Measurements from ENCODE around the gene COL2A1.
A peak's percentile ranks its signal among the peaks of the same experiment; 100 is the strongest.

The COL2A1 gene

GRCh38 chr12:48029491-48030172 lies 25.4 kb upstream of the COL2A1 start:
- no peak for DNase-seq

- DNase-seq, result no peak
These were observed 24.5 kb upstream of the COL2A1 start for GRCh38 chr12:48028541-48029431.

- DNase-seq, result no peak
These were observed 23.1 kb upstream of the COL2A1 start for GRCh38 chr12:48027183-48028002.

- DNase-seq, result no peak
These were observed 22.0 kb upstream of the COL2A1 start for GRCh38 chr12:48026060-48026827.

GRCh38 chr12:48025281-48025680 lies 21.0 kb upstream of the COL2A1 start:
- no peak for DNase-seq

- no peak for DNase-seq
These were observed 20.5 kb upstream of the COL2A1 start for GRCh38 chr12:48024735-48025134.

- no peak for DNase-seq
These were observed 19.1 kb upstream of the COL2A1 start for GRCh38 chr12:48023386-48023785.

- no peak for DNase-seq
These were observed 18.6 kb upstream of the COL2A1 start for GRCh38 chr12:48022676-48023385.

- no peak for DNase-seq
These were observed 17.9 kb upstream of the COL2A1 start for GRCh38 chr12:48022180-48022521.

- DNase-seq, result no peak
These were observed 17.4 kb upstream of the COL2A1 start for GRCh38 chr12:48021485-48022179.

GRCh38 chr12:48019639-48020265 lies 15.5 kb upstream of the COL2A1 start:
- no peak for DNase-seq

- DNase-seq, result no peak
These were observed 14.3 kb upstream of the COL2A1 start for GRCh38 chr12:48018618-48018995.

GRCh38 chr12:48017921-48018617 lies 13.8 kb upstream of the COL2A1 start:
- DNase-seq, result no peak

- DNase-seq, result peak in 1 of 2 donors; percentile 46
These were observed 13.2 kb upstream of the COL2A1 start for GRCh38 chr12:48017496-48017895.

- no peak for DNase-seq
These were observed 12.2 kb upstream of the COL2A1 start for GRCh38 chr12:48016373-48017020.

GRCh38 chr12:48015954-48016353 lies 11.7 kb upstream of the COL2A1 start:
- DNase-seq, result no peak

GRCh38 chr12:48015129-48015528 lies 10.9 kb upstream of the COL2A1 start:
- no peak for DNase-seq

GRCh38 chr12:48013287-48013686 lies 9.0 kb upstream of the COL2A1 start:
- no peak for DNase-seq

GRCh38 chr12:48012070-48012469 lies 7.8 kb upstream of the COL2A1 start:
- no peak for DNase-seq
